NOMO-1 treated with DMSO at 0.1 percent for 48 hours (cell line): ENCODE measurements around the gene SON.
"Not testable (repeated sequence)": the region's sequence is repeated elsewhere in the genome, so short reads cannot be mapped to it uniquely, and the experiment has no call there.

Source experiments
- DNase-seq: peaks from one replicate; lab custom pipeline; 2025; ENCODE audit not compliant: unreplicated experiment; lab: John Stamatoyannopoulos, UW

SON gene

GRCh38 chr21:33566514-33566913, 23.7 kb downstream of the SON start:
- no peak for DNase-seq

GRCh38 chr21:33567914-33568313, 25.1 kb downstream of the SON start:
- DNase-seq, result no peak

- no peak for DNase-seq
Measured at GRCh38 chr21:33568448-33568847, 25.6 kb downstream of the SON start.

GRCh38 chr21:33569991-33570390, 27.2 kb downstream of the SON start:
- no peak for DNase-seq

- no peak for DNase-seq
Measured at GRCh38 chr21:33572350-33572749, 29.5 kb downstream of the SON start.

GRCh38 chr21:33576741-33577141, 33.9 kb downstream of the SON start:
- DNase-seq, result not testable (repeated sequence)

GRCh38 chr21:33578214-33578613, 35.4 kb downstream of the SON start:
- DNase-seq, result no peak

GRCh38 chr21:33578959-33579542, 36.2 kb downstream of the SON start:
- peak; percentile 40 for DNase-seq

GRCh38 chr21:33584455-33584854, 41.6 kb downstream of the SON start:
- DNase-seq, result no peak

- no peak for DNase-seq
Measured at GRCh38 chr21:33586927-33587326, 44.1 kb downstream of the SON start.

GRCh38 chr21:33587792-33588484, 45.1 kb downstream of the SON start:
- peak; percentile 19 for DNase-seq

GRCh38 chr21:33588485-33589335, 45.9 kb downstream of the SON start, which contains the start of gene DONSON:
TSS of gene DONSON (minus strand) at chr21:33588684. CDS start at chr21:33588641, 43 bp downstream.
- peak; percentile 79 for DNase-seq

GRCh38 chr21:33598051-33598450, 55.2 kb downstream of the SON start:
- DNase-seq, result no peak

GRCh38 chr21:33608559-33608958, 65.7 kb downstream of the SON start:
- DNase-seq, result no peak

GRCh38 chr21:33611006-33611744, 68.3 kb downstream of the SON start:
- no peak for DNase-seq

- DNase-seq, result not testable (repeated sequence)
Measured at GRCh38 chr21:33617565-33617964, 74.7 kb downstream of the SON start.

GRCh38 chr21:33618407-33618806, 75.6 kb downstream of the SON start:
- no peak for DNase-seq

- peak; percentile 84 for DNase-seq
Measured at GRCh38 chr21:33619726-33620125, 76.9 kb downstream of the SON start.

- DNase-seq, result no peak
Measured at GRCh38 chr21:33622253-33622652, 79.4 kb downstream of the SON start.

- not testable (repeated sequence) for DNase-seq
Measured at GRCh38 chr21:33626151-33626550, 83.3 kb downstream of the SON start.
